OCI-LY7 (cell line): ENCODE results near the gene AKAP11. TPM values are rescaled to one million over a fixed set of nuclear protein-coding genes. Genes with fewer than 3 reads are reported as not detected.

Experiments
- BruUV-seq: library from RNA; stranded (reverse); fragments of 400-500 nt; replicated peaks from 2 replicates; lab custom pipeline; 2021; lab: Mats Ljungman, UMichigan
- CTCF ChIA-PET: fragments of 300-600 bp; sonication (Branson Sonifier 250); formaldehyde crosslinking; loops from one replicate; lab custom pipeline; 2022; ENCODE audit warnings: antibody characterized with exemption; ENCODE audit not compliant: unreplicated experiment; lab: Charles Lee
- POLR2A ChIA-PET: fragments of 300-600 bp; sonication (Branson Sonifier 250); formaldehyde crosslinking; loops from one replicate; lab custom pipeline; 2022; ENCODE audit warnings: antibody characterized with exemption; lab: Charles Lee
- DNase-seq: peaks from one replicate; pipeline ENCODE4 v3.0.0-alpha.2; 2015; ENCODE audit warnings: low spot score
- H2AFZ ChIP-seq: fragments of 200-600 bp; sonication (generic), shearing (Covaris generic); 2 replicates; pipeline ENCODE4 v1.6.1; 2014; ENCODE audit warnings: mild to moderate bottlenecking, antibody characterized with exemption, low read length, moderate library complexity
- H3K27ac ChIP-seq: fragments of 200-600 bp; sonication (generic); 2 replicates; pipeline ENCODE4 v1.5.1; 2014; ENCODE audit warnings: mixed run types, low read depth, mild to moderate bottlenecking, moderate library complexity, low read length, inconsistent platforms; ENCODE audit not compliant: poor library complexity, severe bottlenecking
- H3K36me3 ChIP-seq: fragments of 200-600 bp; sonication (generic); 2 replicates; pipeline ENCODE4 v1.6.1; 2014; ENCODE audit warnings: mild to moderate bottlenecking, antibody characterized with exemption, low read length, moderate library complexity, mixed read lengths; ENCODE audit not compliant: insufficient read depth
- H3K4me1 ChIP-seq: fragments of 200-600 bp; sonication (generic); 2 replicates; pipeline ENCODE4 v1.5.1; 2014; ENCODE audit warnings: mild to moderate bottlenecking, low read length; ENCODE audit not compliant: insufficient read depth, poor library complexity, severe bottlenecking
- H3K4me2 ChIP-seq: fragments of 200-600 bp; sonication (generic); 2 replicates; pipeline ENCODE4 v1.6.1; 2014; ENCODE audit warnings: mild to moderate bottlenecking, low read length
- H3K4me3 ChIP-seq: fragments of 200-600 bp; sonication (generic); 2 replicates; pipeline ENCODE4 v1.5.1; 2014; ENCODE audit warnings: mild to moderate bottlenecking, low read depth, low read length; ENCODE audit not compliant: poor library complexity, severe bottlenecking
- H3K79me2 ChIP-seq: fragments of 200-600 bp; sonication (generic); 2 replicates; pipeline ENCODE4 v1.6.1; 2016; ENCODE audit warnings: low read depth, mild to moderate bottlenecking, low read length, moderate library complexity, mixed read lengths; ENCODE audit not compliant: insufficient read depth
- H3K9me2 ChIP-seq: fragments of 200-600 bp; sonication (generic); 2 replicates; pipeline ENCODE4 v1.6.1; 2016; ENCODE audit warnings: mild to moderate bottlenecking, low read length, mixed read lengths; ENCODE audit not compliant: insufficient read depth
- H3K9me3 ChIP-seq: fragments of 200-600 bp; sonication (generic); 2 replicates; pipeline ENCODE4 v1.6.1; 2014; ENCODE audit warnings: mild to moderate bottlenecking, mixed run types, low read length, mixed read lengths
- H4K20me1 ChIP-seq: fragments of 200-600 bp; sonication (generic); 2 replicates; pipeline ENCODE4 v1.6.1; 2014; ENCODE audit warnings: mild to moderate bottlenecking, antibody characterized with exemption, low read length, moderate library complexity, mixed read lengths; ENCODE audit not compliant: insufficient read depth
- EZH2phosphoT487 ChIP-seq: fragments of 200-600 bp; sonication (generic); IDR thresholded peaks from 2 replicates; pipeline ENCODE4 v1.6.1; 2018; ENCODE audit warnings: low read depth, borderline replicate concordance, mild to moderate bottlenecking, mixed run types, antibody characterized with exemption, low read length, moderate library complexity, mixed read lengths
- intact Hi-C: fragments of 100-400 bp; cut with micrococcal nuclease; formaldehyde crosslinking; loops from one replicate; pipeline ENCODE4 v1.10.0; 2022; ENCODE audit not compliant: unreplicated experiment
- total RNA-seq, 2 experiments: library from RNA; depleted of rRNA in 1 of 2; stranded (reverse); fragments of >200 nt in 1 of 2; shearing (Covaris generic) in 1 of 2; gene quantifications; 2 replicates each; pipeline ENCODE4 v1.2.3, GENCODE V29; 2014 to 2022
- TF ChIP-seq, protein P1 (sequence below): fragments of 200-600 bp; sonication (generic); conservative IDR thresholded peaks from 2 replicates; pipeline ENCODE4 v1.5.1; 2014; ENCODE audit warnings: mild to moderate bottlenecking, antibody characterized with exemption, low read length, moderate library complexity, mixed read lengths

Gene AKAP11
- total RNA-seq, 2 experiments from 2014 or later: 13.6 to 29.2 TPM

DNA sequence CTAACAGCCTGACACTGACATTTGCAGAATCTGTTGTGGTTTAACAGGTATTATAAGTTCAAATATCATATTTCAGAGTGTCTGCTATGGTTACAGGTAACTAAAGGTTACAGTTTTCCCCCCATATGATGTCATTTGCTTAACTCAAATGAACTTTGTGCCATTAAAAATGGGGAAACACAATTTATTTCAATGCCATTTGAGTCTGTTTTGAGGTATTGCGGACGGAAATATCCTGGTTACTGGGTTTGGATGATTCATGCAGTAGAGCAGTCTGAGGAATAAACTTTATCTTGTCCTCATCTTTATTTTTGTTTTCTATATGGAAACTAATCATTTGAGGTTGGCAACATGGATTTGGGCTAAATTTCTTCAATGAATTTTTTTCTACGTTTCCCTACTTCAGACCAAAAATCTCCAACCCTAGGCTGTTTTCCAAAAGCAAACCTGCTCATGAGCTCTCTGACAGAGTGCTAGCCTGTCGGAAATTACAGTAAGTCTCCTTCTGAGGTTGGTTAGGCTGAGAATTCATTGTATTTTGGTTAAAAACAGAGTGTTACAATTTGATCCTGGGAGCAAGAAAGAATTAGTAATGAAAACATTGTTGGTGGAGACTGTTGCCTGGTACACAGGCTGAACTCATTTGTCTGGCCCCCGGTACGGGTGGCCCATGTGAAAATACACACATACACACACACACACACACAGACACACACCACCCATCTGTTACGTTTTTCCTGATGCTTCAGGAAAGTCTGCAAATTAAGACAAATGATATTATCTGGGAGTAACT is 66.1 kb downstream of the AKAP11 start:
- Histone ChIP-seq H2AFZ (no peak overlapping the region), H3K27ac (no peak overlapping the region), H3K4me3 (no peak overlapping the region), H3K79me2 (no peaks in the 10 kb centered on the region; the same call in 1 of the 2 replicates), H3K9me2 (no peaks in the 10 kb centered on the region), H3K4me2 (no peak overlapping the region), H3K36me3 (no peaks in the 10 kb centered on the region), H4K20me1 (no peaks in the 10 kb centered on the region), H3K4me1 (no peaks in the 10 kb centered on the region), H3K9me3 (no peaks in the 10 kb centered on the region)
- intact Hi-C loops: loop anchor here (10.0 kb wide), 1 partner anchor 137 kb away; no protein-coding TSS in a partner anchor
- DNase-seq: no peak
- BruUV-seq: no TSS peak
- CTCF ChIA-PET: no interaction called here
- POLR2A ChIA-PET: no interaction called here
- no peak for TF ChIP-seq EZH2phosphoT487
- TF ChIP-seq, protein P1, sequence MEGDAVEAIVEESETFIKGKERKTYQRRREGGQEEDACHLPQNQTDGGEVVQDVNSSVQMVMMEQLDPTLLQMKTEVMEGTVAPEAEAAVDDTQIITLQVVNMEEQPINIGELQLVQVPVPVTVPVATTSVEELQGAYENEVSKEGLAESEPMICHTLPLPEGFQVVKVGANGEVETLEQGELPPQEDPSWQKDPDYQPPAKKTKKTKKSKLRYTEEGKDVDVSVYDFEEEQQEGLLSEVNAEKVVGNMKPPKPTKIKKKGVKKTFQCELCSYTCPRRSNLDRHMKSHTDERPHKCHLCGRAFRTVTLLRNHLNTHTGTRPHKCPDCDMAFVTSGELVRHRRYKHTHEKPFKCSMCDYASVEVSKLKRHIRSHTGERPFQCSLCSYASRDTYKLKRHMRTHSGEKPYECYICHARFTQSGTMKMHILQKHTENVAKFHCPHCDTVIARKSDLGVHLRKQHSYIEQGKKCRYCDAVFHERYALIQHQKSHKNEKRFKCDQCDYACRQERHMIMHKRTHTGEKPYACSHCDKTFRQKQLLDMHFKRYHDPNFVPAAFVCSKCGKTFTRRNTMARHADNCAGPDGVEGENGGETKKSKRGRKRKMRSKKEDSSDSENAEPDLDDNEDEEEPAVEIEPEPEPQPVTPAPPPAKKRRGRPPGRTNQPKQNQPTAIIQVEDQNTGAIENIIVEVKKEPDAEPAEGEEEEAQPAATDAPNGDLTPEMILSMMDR: no peak

DNA sequence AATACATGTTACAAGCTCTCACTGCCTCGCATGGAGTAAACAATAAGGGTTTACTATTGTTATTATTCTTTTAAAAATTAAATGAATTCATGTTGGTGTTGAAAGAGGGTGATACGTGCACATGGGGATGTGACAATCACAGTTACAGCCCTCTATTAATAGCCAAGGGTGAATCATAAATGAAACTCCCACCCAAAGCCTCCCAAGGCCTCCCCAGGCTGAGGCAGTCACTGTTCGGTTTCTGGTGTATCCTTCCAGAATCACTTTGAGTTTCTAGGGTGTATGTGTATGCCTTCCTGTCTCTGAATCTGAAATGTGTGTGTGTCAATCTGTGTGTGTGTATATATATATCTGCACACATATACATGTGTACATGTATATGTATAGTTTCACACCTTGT is 73.4 kb downstream of the AKAP11 start:
- TF ChIP-seq, protein P1: no peak
- TF ChIP-seq EZH2phosphoT487: no peak
- no peaks in the 10 kb centered on the region for H3K4me1 ChIP-seq
- no peaks in the 10 kb centered on the region for H3K9me2 ChIP-seq
- BruUV-seq: no TSS peak
- no peak overlapping the region for H3K4me3 ChIP-seq
- ChIA-PET POLR2A (interaction anchor here (0.7 kb wide), 1 partner anchor 317 kb away, joined by 3 read pairs; no protein-coding TSS in a partner anchor), CTCF (no interaction called here)
- no peaks in the 10 kb centered on the region for H4K20me1 ChIP-seq
- no peaks in the 10 kb centered on the region; the same call in 1 of the 2 replicates for H3K79me2 ChIP-seq
- H3K36me3 ChIP-seq: no peaks in the 10 kb centered on the region
- H3K4me2 ChIP-seq: no peak overlapping the region
- no peak for DNase-seq
- intact Hi-C loops: no loop called here
- H2AFZ ChIP-seq: no peak overlapping the region
- no peak overlapping the region for H3K27ac ChIP-seq
- no peaks in the 10 kb centered on the region for H3K9me3 ChIP-seq

DNA sequence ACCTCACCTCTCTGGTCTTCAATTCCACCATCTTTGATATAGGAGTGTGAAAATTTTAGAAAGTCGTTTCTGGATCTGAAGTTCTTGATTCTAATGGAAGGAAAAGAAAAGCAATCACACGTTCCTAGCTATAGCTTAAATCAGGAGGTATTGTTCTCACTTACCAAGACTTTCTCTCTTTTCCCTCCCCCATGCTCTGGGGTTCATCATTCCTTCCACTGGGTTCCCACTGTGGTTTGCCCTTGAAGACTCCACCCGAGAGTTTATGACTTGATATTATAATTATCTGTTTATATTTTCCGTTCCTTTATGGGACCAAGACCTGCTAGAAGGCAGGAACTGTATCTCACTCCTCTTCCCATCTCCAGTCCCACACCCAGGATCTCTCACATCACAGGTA is 76.6 kb downstream of the AKAP11 start:
- H3K79me2 ChIP-seq: no peaks in the 10 kb centered on the region
- H3K4me2 ChIP-seq: no peak overlapping the region
- no peak for TF ChIP-seq EZH2phosphoT487
- TF ChIP-seq, protein P1: no peak
- POLR2A ChIA-PET: no interaction called here
- H3K27ac ChIP-seq: no peak overlapping the region
- no peaks in the 10 kb centered on the region for H3K36me3 ChIP-seq
- no peak overlapping the region for H3K4me3 ChIP-seq
- no peaks in the 10 kb centered on the region for H3K9me2 ChIP-seq
- H2AFZ ChIP-seq: no peak overlapping the region
- H3K4me1 ChIP-seq: no peaks in the 10 kb centered on the region
- BruUV-seq: no TSS peak
- no peak for DNase-seq
- CTCF ChIA-PET: no interaction called here
- no peaks in the 10 kb centered on the region for H3K9me3 ChIP-seq
- no peaks in the 10 kb centered on the region for H4K20me1 ChIP-seq
- intact Hi-C loops: no loop called here
